ENCODE data around the gene PRSS22. TPM values are rescaled to one million over a fixed set of nuclear protein-coding genes. Genes with fewer than 3 reads are reported as not detected.

PRSS22 gene
- total and polyA plus RNA-seq, 3 donors from 2014 or later = 0.38 TPM; not detected in 2

DNA sequence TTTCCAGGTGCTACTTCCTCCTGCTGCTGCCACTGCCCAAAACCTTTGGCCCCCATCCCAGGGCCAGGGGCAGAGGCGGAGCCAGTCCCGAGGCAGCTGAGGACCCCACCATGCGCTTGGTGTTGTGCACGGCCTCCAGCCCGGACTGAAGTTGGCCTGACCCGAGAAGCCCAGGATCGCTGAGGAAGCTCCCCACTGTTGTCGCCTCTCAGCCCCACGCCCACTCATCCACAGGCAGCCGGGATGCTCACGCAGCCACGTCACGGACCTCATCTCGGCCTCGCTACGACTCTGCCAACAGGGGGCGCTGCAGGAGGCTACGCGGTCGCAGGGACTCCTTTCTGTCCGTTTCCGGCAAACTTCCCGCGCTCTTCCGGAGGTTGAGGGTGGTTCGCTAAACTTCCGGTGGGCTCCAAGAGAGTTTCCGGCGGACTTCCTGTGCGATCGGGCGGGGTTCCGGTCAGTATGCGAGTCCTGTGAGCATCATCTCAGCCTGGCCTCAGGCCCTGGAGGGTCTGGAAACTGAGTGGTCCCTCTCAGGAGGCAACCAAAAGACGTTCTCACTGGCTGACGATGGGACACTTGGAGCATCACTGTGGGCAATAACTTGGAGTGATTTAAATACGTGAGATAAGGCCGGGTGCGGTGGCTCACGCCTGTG lies 15.5 kb downstream of the PRSS22 start:
- no peaks in the 10 kb centered on the region for H3K4me1 ChIP-seq
- WGBS, 2 donors = 37 to 63% methylated on average over 7 to 40 of the region's 40 CpGs
- H3K27me3 ChIP-seq = no peaks in the 10 kb centered on the region
- H3K4me3 ChIP-seq = peak overlapping the region; percentile 34 to 46
- DNase-seq = peak; percentile 85
- no peaks in the 10 kb centered on the region for H3K36me3 ChIP-seq (ENCODE audit: low read depth, missing control alignments)
- TF ChIP-seq, protein P1, sequence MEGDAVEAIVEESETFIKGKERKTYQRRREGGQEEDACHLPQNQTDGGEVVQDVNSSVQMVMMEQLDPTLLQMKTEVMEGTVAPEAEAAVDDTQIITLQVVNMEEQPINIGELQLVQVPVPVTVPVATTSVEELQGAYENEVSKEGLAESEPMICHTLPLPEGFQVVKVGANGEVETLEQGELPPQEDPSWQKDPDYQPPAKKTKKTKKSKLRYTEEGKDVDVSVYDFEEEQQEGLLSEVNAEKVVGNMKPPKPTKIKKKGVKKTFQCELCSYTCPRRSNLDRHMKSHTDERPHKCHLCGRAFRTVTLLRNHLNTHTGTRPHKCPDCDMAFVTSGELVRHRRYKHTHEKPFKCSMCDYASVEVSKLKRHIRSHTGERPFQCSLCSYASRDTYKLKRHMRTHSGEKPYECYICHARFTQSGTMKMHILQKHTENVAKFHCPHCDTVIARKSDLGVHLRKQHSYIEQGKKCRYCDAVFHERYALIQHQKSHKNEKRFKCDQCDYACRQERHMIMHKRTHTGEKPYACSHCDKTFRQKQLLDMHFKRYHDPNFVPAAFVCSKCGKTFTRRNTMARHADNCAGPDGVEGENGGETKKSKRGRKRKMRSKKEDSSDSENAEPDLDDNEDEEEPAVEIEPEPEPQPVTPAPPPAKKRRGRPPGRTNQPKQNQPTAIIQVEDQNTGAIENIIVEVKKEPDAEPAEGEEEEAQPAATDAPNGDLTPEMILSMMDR (IDR thresholded peaks at IDR 0.05) = peak; percentile 59 to 68 (median 64)
- TF ChIP-seq POLR2A (IDR thresholded peaks at IDR 0.05) = no peak
- no peak overlapping the region for H3K27ac ChIP-seq
- no peaks in the 10 kb centered on the region for H3K9me3 ChIP-seq
- intact Hi-C loops (cut with DNase I; ENCODE audit: low total_unique reads) = no loop called here

DNA sequence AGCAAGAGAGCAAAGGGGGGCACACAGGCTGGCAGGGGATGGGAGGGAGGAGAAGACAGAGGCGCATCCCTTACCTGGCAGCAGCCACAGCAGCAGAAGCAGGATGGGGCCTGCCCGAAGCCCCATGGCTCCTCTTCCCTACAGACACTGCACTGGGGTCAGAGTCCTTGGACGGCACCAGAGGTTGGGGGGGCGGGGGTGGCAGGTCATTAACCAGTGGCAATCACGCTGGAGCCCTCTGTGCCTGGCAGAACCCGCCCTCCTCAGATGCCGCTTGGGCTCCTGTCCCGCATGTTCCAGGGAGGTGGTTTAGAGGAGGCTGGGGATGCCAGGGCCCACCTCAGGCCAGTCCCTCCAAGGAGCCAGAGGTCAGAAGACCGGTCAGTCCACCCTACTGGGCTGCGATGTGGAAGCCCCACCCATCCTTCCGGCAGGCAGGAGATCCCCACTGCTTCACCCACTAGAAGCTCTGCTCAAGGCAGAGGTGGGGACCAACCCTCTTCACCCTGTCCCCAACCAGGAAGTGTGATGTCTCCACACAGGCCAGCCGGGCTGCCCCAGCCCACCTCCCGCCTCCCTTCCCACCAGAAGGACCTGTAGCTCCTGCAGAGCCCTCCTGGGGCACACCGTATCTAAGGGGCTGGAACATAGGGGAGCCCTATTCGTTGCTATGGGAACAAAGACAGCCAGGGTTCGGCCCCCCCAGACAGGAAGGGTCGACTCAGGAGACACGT lies 16.2 kb downstream of the PRSS22 start:
- DNase-seq = no peak
- WGBS, 2 donors = 65 to 74% methylated on average over 3 to 17 of the region's 18 CpGs
- peak overlapping the region; percentile 34 to 46 for H3K4me3 ChIP-seq
- H3K9me3 ChIP-seq = no peaks in the 10 kb centered on the region
- no peak overlapping the region for H3K27ac ChIP-seq
- no peak for TF ChIP-seq POLR2A (IDR thresholded peaks at IDR 0.05)
- TF ChIP-seq, protein P1 (IDR thresholded peaks at IDR 0.05) = no peak
- intact Hi-C loops (cut with DNase I; ENCODE audit: low total_unique reads) = no loop called here
- H3K4me1 ChIP-seq = no peaks in the 10 kb centered on the region
- no peaks in the 10 kb centered on the region for H3K27me3 ChIP-seq
- no peaks in the 10 kb centered on the region for H3K36me3 ChIP-seq (ENCODE audit: low read depth, missing control alignments)

DNA sequence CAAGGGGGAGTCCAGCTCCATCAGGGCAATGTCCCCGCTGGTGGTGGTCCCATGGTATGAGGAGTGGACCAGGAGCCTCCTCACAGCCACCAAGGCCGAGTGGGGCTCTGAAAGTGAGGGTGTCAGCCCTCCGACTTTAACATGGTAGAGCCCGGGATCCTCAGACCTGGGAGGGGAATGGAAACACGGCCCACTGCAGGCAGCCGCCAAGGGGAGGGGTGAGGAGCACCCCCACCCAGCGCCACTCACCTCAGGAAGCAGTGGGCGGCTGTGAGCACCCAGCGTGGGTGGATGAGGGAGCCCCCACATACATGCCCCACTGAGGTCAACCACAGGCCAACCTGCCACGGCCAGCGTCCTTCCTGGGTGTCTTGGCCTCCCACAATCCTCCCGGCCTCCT lies 17.1 kb downstream of the PRSS22 start:
- no peaks in the 10 kb centered on the region for H3K27me3 ChIP-seq
- no peak overlapping the region for H3K27ac ChIP-seq
- H3K36me3 ChIP-seq (ENCODE audit: low read depth, missing control alignments) = no peaks in the 10 kb centered on the region
- H3K4me3 ChIP-seq = no peak overlapping the region
- TF ChIP-seq, protein P1 (IDR thresholded peaks at IDR 0.05) = no peak
- no peak for TF ChIP-seq POLR2A (IDR thresholded peaks at IDR 0.05)
- H3K4me1 ChIP-seq = no peaks in the 10 kb centered on the region
- intact Hi-C loops (cut with DNase I; ENCODE audit: low total_unique reads) = no loop called here
- WGBS, 2 donors = 81 to 84% methylated on average over 10 to 12 of the region's 12 CpGs
- no peaks in the 10 kb centered on the region for H3K9me3 ChIP-seq
- no peak for DNase-seq

DNA sequence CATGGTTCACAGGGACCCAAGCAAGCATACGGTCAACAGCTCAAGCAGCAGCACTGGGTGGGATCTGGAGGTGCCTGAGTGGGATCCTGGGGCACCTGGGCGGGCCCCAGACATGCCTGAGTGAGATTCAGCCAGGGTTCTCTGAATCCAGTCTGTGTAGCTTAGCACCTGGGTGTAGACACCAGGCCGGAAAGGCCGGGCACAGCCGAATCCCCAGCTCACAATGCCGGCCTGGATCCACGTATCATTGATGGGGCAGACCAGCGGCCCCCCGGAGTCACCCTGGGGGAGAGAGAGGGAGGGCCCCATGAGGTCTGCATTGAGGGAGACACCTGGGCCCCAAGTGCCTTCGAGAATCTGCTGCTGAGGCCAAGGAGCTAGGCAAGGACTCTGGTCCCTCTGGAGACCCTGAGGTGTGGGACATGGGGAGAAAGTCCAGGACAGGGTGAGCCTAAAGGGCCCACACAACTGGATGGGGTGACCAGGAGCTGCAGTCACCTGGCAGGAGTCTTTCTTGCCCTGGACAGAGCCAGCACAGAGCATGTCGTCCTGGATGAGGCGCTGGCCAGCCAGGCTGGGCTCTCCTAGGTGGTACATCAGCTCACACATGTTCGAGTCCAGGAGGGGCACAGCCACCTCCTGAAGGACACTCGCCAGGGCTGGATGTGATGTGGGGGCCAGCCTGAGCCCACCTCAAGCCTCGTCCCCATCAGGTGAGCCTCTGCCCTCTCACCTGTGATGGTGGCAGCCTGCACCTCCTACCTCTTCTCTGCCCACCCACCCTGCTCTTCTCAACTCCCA lies 18.1 kb downstream of the PRSS22 start:
- intact Hi-C loops (cut with DNase I; ENCODE audit: low total_unique reads) = no loop called here
- Histone ChIP-seq H3K9me3 (no peaks in the 10 kb centered on the region), H3K27ac (no peak overlapping the region), H3K4me3 (no peak overlapping the region), H3K4me1 (no peaks in the 10 kb centered on the region), H3K27me3 (no peaks in the 10 kb centered on the region), H3K36me3 (ENCODE audit: low read depth, missing control alignments) (no peaks in the 10 kb centered on the region)
- DNase-seq = no peak
- no peak for TF ChIP-seq POLR2A (IDR thresholded peaks at IDR 0.05)
- TF ChIP-seq, protein P1 (IDR thresholded peaks at IDR 0.05) = no peak
- 84 to 88% methylated on average over 9 to 15 of the region's 15 CpGs for WGBS, 2 donors

Measured in testis (tissue), 3 donors.